ENCODE measurements around the gene TST.

- TF ChIP-seq, protein P1, sequence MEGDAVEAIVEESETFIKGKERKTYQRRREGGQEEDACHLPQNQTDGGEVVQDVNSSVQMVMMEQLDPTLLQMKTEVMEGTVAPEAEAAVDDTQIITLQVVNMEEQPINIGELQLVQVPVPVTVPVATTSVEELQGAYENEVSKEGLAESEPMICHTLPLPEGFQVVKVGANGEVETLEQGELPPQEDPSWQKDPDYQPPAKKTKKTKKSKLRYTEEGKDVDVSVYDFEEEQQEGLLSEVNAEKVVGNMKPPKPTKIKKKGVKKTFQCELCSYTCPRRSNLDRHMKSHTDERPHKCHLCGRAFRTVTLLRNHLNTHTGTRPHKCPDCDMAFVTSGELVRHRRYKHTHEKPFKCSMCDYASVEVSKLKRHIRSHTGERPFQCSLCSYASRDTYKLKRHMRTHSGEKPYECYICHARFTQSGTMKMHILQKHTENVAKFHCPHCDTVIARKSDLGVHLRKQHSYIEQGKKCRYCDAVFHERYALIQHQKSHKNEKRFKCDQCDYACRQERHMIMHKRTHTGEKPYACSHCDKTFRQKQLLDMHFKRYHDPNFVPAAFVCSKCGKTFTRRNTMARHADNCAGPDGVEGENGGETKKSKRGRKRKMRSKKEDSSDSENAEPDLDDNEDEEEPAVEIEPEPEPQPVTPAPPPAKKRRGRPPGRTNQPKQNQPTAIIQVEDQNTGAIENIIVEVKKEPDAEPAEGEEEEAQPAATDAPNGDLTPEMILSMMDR (IDR thresholded peaks at IDR 0.05) = no peak
- no peak for TF ChIP-seq EZH2 (IDR thresholded peaks at IDR 0.05)
Observed at GRCh38 chr22:37049224-37049623, 30.0 kb upstream of the TST start.
